Measurements from ENCODE around the gene EYS.
A peak's percentile ranks its signal among the peaks of the same experiment; 100 is the strongest.

Gene EYS

GRCh38 chr6:64259372-64259771, 1447.7 kb downstream of the EYS start:
- TF ChIP-seq CTCF (IDR thresholded peaks at IDR 0.05; ENCODE audit: control insufficient read depth, extremely low read depth, insufficient read depth), result no peak
- DNase-seq (ENCODE audit: low read depth), result no peak
- H3K4me3 ChIP-seq (ENCODE audit: low read depth, low read length), result no peak overlapping the region

GRCh38 chr6:64258752-64259151, 1448.3 kb downstream of the EYS start:
- DNase-seq (ENCODE audit: low read depth), result no peak
- TF ChIP-seq CTCF (IDR thresholded peaks at IDR 0.05; ENCODE audit: control insufficient read depth, extremely low read depth, insufficient read depth), result no peak
- no peak overlapping the region for H3K4me3 ChIP-seq (ENCODE audit: low read depth, low read length)

- no peak for DNase-seq (ENCODE audit: low read depth)
- H3K4me3 ChIP-seq (ENCODE audit: low read depth, low read length), result no peak overlapping the region
- no peak for TF ChIP-seq CTCF (IDR thresholded peaks at IDR 0.05; ENCODE audit: control insufficient read depth, extremely low read depth, insufficient read depth)
These were observed 1448.7 kb downstream of the EYS start for GRCh38 chr6:64258302-64258701.

DNA sequence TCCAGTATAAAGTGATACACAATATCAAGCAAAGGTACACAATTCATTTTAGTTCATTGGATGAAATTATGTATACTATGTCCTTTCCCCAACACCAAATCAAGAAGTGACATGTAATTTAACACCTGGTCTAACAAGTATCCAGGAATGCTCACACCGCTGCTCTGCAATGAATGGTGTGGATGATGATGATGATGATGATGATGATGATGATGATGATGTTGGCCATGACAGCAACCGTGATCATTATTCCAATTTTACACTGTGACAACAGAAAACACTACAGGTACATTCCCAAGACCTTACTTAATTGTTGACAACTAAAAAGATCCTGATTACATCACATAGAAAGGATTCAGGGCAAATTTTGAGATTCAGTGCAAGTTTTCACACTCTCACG, 1449.4 kb downstream of the EYS start:
- DNase-seq (ENCODE audit: low read depth), result no peak
- H3K4me3 ChIP-seq (ENCODE audit: low read depth, low read length), result no peak overlapping the region
- TF ChIP-seq CTCF (IDR thresholded peaks at IDR 0.05; ENCODE audit: control insufficient read depth, extremely low read depth, insufficient read depth), result no peak

- no peak overlapping the region for H3K4me3 ChIP-seq (ENCODE audit: low read depth, low read length)
- no peak for TF ChIP-seq CTCF (IDR thresholded peaks at IDR 0.05; ENCODE audit: control insufficient read depth, extremely low read depth, insufficient read depth)
- DNase-seq (ENCODE audit: low read depth), result no peak
These were observed 1450.5 kb downstream of the EYS start for GRCh38 chr6:64256483-64256882.

GRCh38 chr6:64255000-64255399, 1452.0 kb downstream of the EYS start:
- DNase-seq (ENCODE audit: low read depth), result no peak
- H3K4me3 ChIP-seq (ENCODE audit: low read depth, low read length), result no peak overlapping the region
- no peak for TF ChIP-seq CTCF (IDR thresholded peaks at IDR 0.05; ENCODE audit: control insufficient read depth, extremely low read depth, insufficient read depth)

- peak; percentile 6 for DNase-seq (ENCODE audit: low read depth)
- TF ChIP-seq CTCF (IDR thresholded peaks at IDR 0.05; ENCODE audit: control insufficient read depth, extremely low read depth, insufficient read depth), result no peak
- H3K4me3 ChIP-seq (ENCODE audit: low read depth, low read length), result no peak overlapping the region
These were observed 1452.5 kb downstream of the EYS start for GRCh38 chr6:64254558-64254957.

All from LNCaP clone FGC (cell line).